ENCODE measurements around the gene ARSG. TPM values are rescaled to one million over a fixed set of nuclear protein-coding genes. Genes with fewer than 3 reads are reported as not detected.
"Not testable (repeated sequence)": the region's sequence is repeated elsewhere in the genome, so short reads cannot be mapped to it uniquely, and the experiment has no call there.

ARSG gene
- total RNA-seq, 4 donors from 2014 or later: 1.4 to 8.2 (median 2.6) TPM

GRCh38 chr17:68273722-68274121 lies 17.6 kb upstream of the ARSG start:
- no peak for TF ChIP-seq CTCF (IDR thresholded peaks at IDR 0.05)
- ATAC-seq (ENCODE audit: low FRiP score) (no peak), DNase-seq (ENCODE audit: low spot score) (no peak)

- not testable (repeated sequence) for ATAC-seq (ENCODE audit: low FRiP score); DNase-seq (ENCODE audit: low spot score)
Measured at GRCh38 chr17:68276339-68276738, 15.0 kb upstream of the ARSG start.

GRCh38 chr17:68277807-68278206 lies 13.5 kb upstream of the ARSG start:
- ATAC-seq (ENCODE audit: low FRiP score) (no peak), DNase-seq (ENCODE audit: low spot score) (no peak)
- TF ChIP-seq CTCF (IDR thresholded peaks at IDR 0.05): no peak

GRCh38 chr17:68281965-68282364 lies 9.3 kb upstream of the ARSG start:
- DNase-seq (ENCODE audit: low spot score); ATAC-seq (ENCODE audit: low FRiP score): not testable (repeated sequence)

GRCh38 chr17:68288375-68288774 lies 2.9 kb upstream of the ARSG start:
- no peak for DNase-seq (ENCODE audit: low spot score)
- TF ChIP-seq CTCF (IDR thresholded peaks at IDR 0.05): no peak
- no peak for ATAC-seq (ENCODE audit: low FRiP score)

GRCh38 chr17:68288804-68289203 lies 2.5 kb upstream of the ARSG start:
- ATAC-seq (ENCODE audit: low FRiP score): no peak
- no peak for DNase-seq (ENCODE audit: low spot score)
- no peak for TF ChIP-seq CTCF (IDR thresholded peaks at IDR 0.05)

- ATAC-seq (ENCODE audit: low FRiP score) (no peak), DNase-seq (ENCODE audit: low spot score) (no peak)
- no peak for TF ChIP-seq CTCF (IDR thresholded peaks at IDR 0.05)
Measured at GRCh38 chr17:68289473-68289872, 1.8 kb upstream of the ARSG start.

GRCh38 chr17:68289936-68290267 lies 1.4 kb upstream of the ARSG start:
- no peak for TF ChIP-seq CTCF (IDR thresholded peaks at IDR 0.05)

More at GRCh38 chr17:68289936-68290267, 1.4 kb upstream of the ARSG start:
- ATAC-seq (ENCODE audit: low FRiP score) (no peak), DNase-seq (ENCODE audit: low spot score) (no peak)

Measured in omental fat pad (tissue), 4 donors.